Trophoblast cell (in vitro differentiated cells and primary cell): Measurements from ENCODE around the gene PHYKPL.

Experiments
- DNase-seq, 2 donors: peaks; one replicate each; pipeline ENCODE4 v3.0.0-alpha.2; 2016
- H2AFZ ChIP-seq: 2 replicates; pipeline ENCODE4 v1.6.1; 2013; ENCODE audit warnings: low read length, moderate library complexity, mild to moderate bottlenecking; ENCODE audit not compliant: insufficient read depth, poor library complexity
- H2AK5ac ChIP-seq: 2 replicates; pipeline ENCODE4 v1.6.1; 2013; ENCODE audit warnings: mild to moderate bottlenecking, low read length
- H2BK120ac ChIP-seq: 2 replicates; pipeline ENCODE4 v1.6.1; 2013; ENCODE audit warnings: low read length, mild to moderate bottlenecking, moderate library complexity; ENCODE audit not compliant: insufficient read depth, poor library complexity
- H2BK12ac ChIP-seq: 2 replicates; pipeline ENCODE4 v1.6.1; 2013; ENCODE audit warnings: mild to moderate bottlenecking, low read length, moderate library complexity
- H2BK5ac ChIP-seq: 2 replicates; pipeline ENCODE4 v1.6.1; 2013; ENCODE audit warnings: low read length, low read depth, moderate library complexity, mild to moderate bottlenecking; ENCODE audit not compliant: poor library complexity
- H3K14ac ChIP-seq: 2 replicates; pipeline ENCODE4 v1.6.1; 2013; ENCODE audit warnings: mild to moderate bottlenecking, low read length
- H3K18ac ChIP-seq: 2 replicates; pipeline ENCODE4 v1.6.1; 2013; ENCODE audit warnings: mild to moderate bottlenecking, low read length
- H3K23ac ChIP-seq: 2 replicates; pipeline ENCODE4 v1.6.1; 2013; ENCODE audit warnings: low read length
- H3K27ac ChIP-seq: 2 replicates; pipeline ENCODE4 v1.5.1; 2013; ENCODE audit warnings: low read depth, mild to moderate bottlenecking, inconsistent platforms, low read length, moderate library complexity
- H3K27me3 ChIP-seq: 2 replicates; pipeline ENCODE4 v1.6.1; 2013; ENCODE audit warnings: inconsistent platforms, mild to moderate bottlenecking, low read length, moderate library complexity; ENCODE audit not compliant: insufficient read depth
- H3K36me3 ChIP-seq, 2 experiments: 1 replicate in 1 of 2; 2 replicates in 1 of 2; pipeline ENCODE4 v1.6.1; 2013; ENCODE audit warnings: low read length in 2 of 2, mild to moderate bottlenecking in 2 of 2, moderate library complexity in 1 of 2; ENCODE audit not compliant: insufficient read depth in 2 of 2, control insufficient read depth in 1 of 2
- H3K4ac ChIP-seq: 2 replicates; pipeline ENCODE4 v1.6.1; 2013; ENCODE audit warnings: low read depth, mild to moderate bottlenecking, low read length, moderate library complexity
- H3K4me1 ChIP-seq, 2 experiments: 1 replicate in 1 of 2; 2 replicates in 1 of 2; pipeline ENCODE4 v1.6.1; 2013; ENCODE audit warnings: low read length in 2 of 2, mild to moderate bottlenecking in 2 of 2, moderate library complexity in 1 of 2; ENCODE audit not compliant: insufficient read depth in 2 of 2, control insufficient read depth in 1 of 2
- H3K4me2 ChIP-seq: 2 replicates; pipeline ENCODE4 v1.6.1; 2013; ENCODE audit warnings: inconsistent platforms, mild to moderate bottlenecking, low read length, moderate library complexity
- H3K4me3 ChIP-seq: 2 replicates; pipeline ENCODE4 v1.5.1; 2013; ENCODE audit warnings: mild to moderate bottlenecking, low read depth, low read length, inconsistent platforms
- H3K79me1 ChIP-seq: one replicate; pipeline ENCODE4 v1.6.1; 2013; ENCODE audit warnings: low read length
- H3K79me2 ChIP-seq: 2 replicates; pipeline ENCODE4 v1.6.1; 2013; ENCODE audit warnings: low read length, mild to moderate bottlenecking; ENCODE audit not compliant: control insufficient read depth, insufficient read depth, poor library complexity
- H3K9ac ChIP-seq: 2 replicates; pipeline ENCODE4 v1.6.1; 2013; ENCODE audit warnings: mild to moderate bottlenecking, low read length
- H3K9me3 ChIP-seq: 2 replicates; pipeline ENCODE4 v1.6.1; 2013; ENCODE audit warnings: low read depth, mild to moderate bottlenecking, control low read depth, inconsistent platforms, low read length; ENCODE audit not compliant: insufficient read depth
- H4K12ac ChIP-seq: 2 replicates; pipeline ENCODE4 v1.6.1; 2013; ENCODE audit warnings: low read depth, mild to moderate bottlenecking, low read length, moderate library complexity
- H4K8ac ChIP-seq: 2 replicates; pipeline ENCODE4 v1.6.1; 2013; ENCODE audit warnings: low read depth, mild to moderate bottlenecking, low read length, moderate library complexity
- H4K91ac ChIP-seq: one replicate; pipeline ENCODE4 v1.6.1; 2013; ENCODE audit warnings: low read depth, mild to moderate bottlenecking, low read length, moderate library complexity
- WGBS: extraction: QIAGEN DNeasy Blood & Tissue Kit; methylation state at CpG from one replicate; pipeline ENCODE4 v1.1.7; 2013; ENCODE audit warnings: missing lambda C conversion rate; ENCODE audit not compliant: insufficient read length, insufficient coverage; ENCODE audit errors: extremely low coverage; 5-methylcytosine and 5-hydroxymethylcytosine counted together

Gene PHYKPL

GRCh38 chr5:178208540-178209227 lies 23.9 kb downstream of the PHYKPL start:
- Histone ChIP-seq H3K9me3 (no peaks in the 10 kb centered on the region), H3K27me3 (peaks cover 3% of the 10 kb centered on the region), H3K18ac (no peak overlapping the region), H2AK5ac (no peak overlapping the region), H2AFZ (no peak overlapping the region), H3K23ac (no peak overlapping the region), H3K4me2 (no peak overlapping the region), H3K36me3 (peaks cover 64 to 73% of the 10 kb centered on the region in 2 experiments), H3K4me1 (peaks cover 0 to 16% of the 10 kb centered on the region in 2 experiments), H2BK5ac (no peak overlapping the region), H3K79me2 (peaks cover 26% of the 10 kb centered on the region), H3K27ac (no peak overlapping the region), H4K12ac (no peak overlapping the region), H2BK120ac (no peak overlapping the region), H3K4me3 (no peak overlapping the region), H4K91ac (no peak overlapping the region), H2BK12ac (no peak overlapping the region), H3K79me1 (peaks cover 11% of the 10 kb centered on the region), H3K4ac (no peak overlapping the region), H4K8ac (no peak overlapping the region), H3K14ac (no peak overlapping the region), H3K9ac (no peak overlapping the region)
- no CpG with 5 or more reads among the region's 5 CpGs for WGBS
- no peak for DNase-seq

GRCh38 chr5:178207917-178208280 lies 24.7 kb downstream of the PHYKPL start:
- no peak overlapping the region for H3K23ac ChIP-seq
- H3K27me3 ChIP-seq = peaks cover 3% of the 10 kb centered on the region
- H3K36me3 ChIP-seq = peaks cover 59 to 67% of the 10 kb centered on the region in 2 experiments
- no peak overlapping the region for H2BK12ac ChIP-seq
- peaks cover 11% of the 10 kb centered on the region for H3K79me1 ChIP-seq
- no peaks in the 10 kb centered on the region for H3K9me3 ChIP-seq
- H3K14ac ChIP-seq = no peak overlapping the region
- H3K9ac ChIP-seq = no peak overlapping the region
- H2AFZ ChIP-seq = no peak overlapping the region
- WGBS = no CpG with 5 or more reads among the region's 1 CpG
- no peak overlapping the region for H4K12ac ChIP-seq
- no peak overlapping the region for H3K27ac ChIP-seq
- DNase-seq = no peak
- no peak overlapping the region for H4K91ac ChIP-seq
- no peak overlapping the region for H3K4me2 ChIP-seq
- no peak overlapping the region for H3K18ac ChIP-seq
- no peak overlapping the region for H3K4me3 ChIP-seq
- H2AK5ac ChIP-seq = no peak overlapping the region
- H2BK5ac ChIP-seq = no peak overlapping the region
- peaks cover 0 to 16% of the 10 kb centered on the region in 2 experiments for H3K4me1 ChIP-seq
- no peak overlapping the region for H4K8ac ChIP-seq
- H3K79me2 ChIP-seq = peaks cover 26% of the 10 kb centered on the region
- H2BK120ac ChIP-seq = no peak overlapping the region
- no peak overlapping the region for H3K4ac ChIP-seq

GRCh38 chr5:178207183-178207916 lies 25.3 kb downstream of the PHYKPL start:
- Histone ChIP-seq H3K27me3 (peaks cover 3% of the 10 kb centered on the region), H2BK5ac (no peak overlapping the region), H2AFZ (no peak overlapping the region), H3K18ac (no peak overlapping the region), H2AK5ac (no peak overlapping the region), H2BK120ac (no peak overlapping the region), H3K27ac (no peak overlapping the region), H3K4me3 (no peak overlapping the region), H3K14ac (no peak overlapping the region), H2BK12ac (no peak overlapping the region), H3K9me3 (no peaks in the 10 kb centered on the region), H3K79me1 (peaks cover 11% of the 10 kb centered on the region), H3K4me2 (no peak overlapping the region), H4K91ac (no peak overlapping the region), H3K79me2 (peaks cover 26% of the 10 kb centered on the region), H3K9ac (no peak overlapping the region), H3K23ac (no peak overlapping the region), H4K8ac (no peak overlapping the region), H3K4me1 (peaks cover 0 to 13% of the 10 kb centered on the region in 2 experiments), H3K36me3 (peaks cover 54 to 62% of the 10 kb centered on the region in 2 experiments), H3K4ac (peak overlapping the region; percentile 90), H4K12ac (no peak overlapping the region)
- no peak for DNase-seq
- WGBS = no CpG with 5 or more reads among the region's 5 CpGs

- H3K36me3 ChIP-seq = peaks cover 45 to 52% of the 10 kb centered on the region in 2 experiments
- H3K79me2 ChIP-seq = peaks cover 26% of the 10 kb centered on the region
- no peak for DNase-seq
- H4K12ac ChIP-seq = no peak overlapping the region
- no peak overlapping the region for H3K14ac ChIP-seq
- H3K23ac ChIP-seq = no peak overlapping the region
- peak overlapping the region; percentile 100 for H3K4me3 ChIP-seq
- no peak overlapping the region for H3K27ac ChIP-seq
- H2AK5ac ChIP-seq = no peak overlapping the region
- H3K9ac ChIP-seq = peak overlapping the region; percentile 18
- H3K4me1 ChIP-seq = peaks cover 0 to 13% of the 10 kb centered on the region in 2 experiments
- peak overlapping the region; percentile 51 for H3K4me2 ChIP-seq
- peaks cover 3% of the 10 kb centered on the region for H3K27me3 ChIP-seq
- H3K18ac ChIP-seq = no peak overlapping the region
- H3K9me3 ChIP-seq = no peaks in the 10 kb centered on the region
- H4K91ac ChIP-seq = no peak overlapping the region
- H3K4ac ChIP-seq = peak overlapping the region; percentile 90
- peaks cover 11% of the 10 kb centered on the region for H3K79me1 ChIP-seq
- H2AFZ ChIP-seq = no peak overlapping the region
- no peak overlapping the region for H4K8ac ChIP-seq
- no peak overlapping the region for H2BK5ac ChIP-seq
- no peak overlapping the region for H2BK120ac ChIP-seq
- H2BK12ac ChIP-seq = no peak overlapping the region
- WGBS = no CpG with 5 or more reads among the region's 12 CpGs
These were observed 26.2 kb downstream of the PHYKPL start for GRCh38 chr5:178206166-178207101.
